Skeletal muscle tissue (tissue), 4 donors: Measurements from ENCODE around the gene SLC12A1. TPM values are rescaled to one million over a fixed set of nuclear protein-coding genes. Genes with fewer than 3 reads are reported as not detected.

Experiments used
- H3K27ac ChIP-seq: one replicate; pipeline ENCODE4 v1.7.0; 2013; ENCODE audit warnings: mild to moderate bottlenecking, low read depth, low read length, inconsistent platforms
- H3K27me3 ChIP-seq, 3 donors: one replicate each; pipeline ENCODE4 v1.7.0; 2013; ENCODE audit warnings: low read length in 3 of 3; ENCODE audit not compliant: control insufficient read depth in 3 of 3, insufficient read depth in 3 of 3
- H3K36me3 ChIP-seq, 3 donors: one replicate each; pipeline ENCODE4 v1.7.0; 2013; ENCODE audit warnings: low read length in 3 of 3; ENCODE audit not compliant: control insufficient read depth in 3 of 3, insufficient read depth in 3 of 3
- H3K4me1 ChIP-seq, 3 donors: one replicate each; pipeline ENCODE4 v1.7.0; 2013; ENCODE audit warnings: low read length in 3 of 3, mild to moderate bottlenecking in 3 of 3; ENCODE audit not compliant: control insufficient read depth in 3 of 3, insufficient read depth in 3 of 3
- H3K4me3 ChIP-seq, 3 donors: one replicate each; pipeline ENCODE4 v1.7.0; 2013; ENCODE audit warnings: low read length in 3 of 3
- H3K9ac ChIP-seq, 3 donors: one replicate each; pipeline ENCODE4 v1.7.0; 2013; ENCODE audit warnings: low read length in 3 of 3, mild to moderate bottlenecking in 3 of 3, moderate library complexity in 2 of 3, low read depth in 1 of 3
- H3K9me3 ChIP-seq, 3 donors: one replicate each; pipeline ENCODE4 v1.7.0; 2013; ENCODE audit warnings: low read length in 3 of 3; ENCODE audit not compliant: control insufficient read depth in 3 of 3
- total RNA-seq: library from RNA; depleted of rRNA; stranded (reverse); fragments of >200 nt; gene quantifications from one replicate; pipeline ENCODE4 v1.2.3, GENCODE V29; 2014
- donor health status: Osteomylitis.

SLC12A1 gene
- total RNA-seq, 1 donor from 2014 or later, result not detected

GRCh38 chr15:48297668-48298067 is 91.6 kb downstream of the SLC12A1 start:
- no peak overlapping the region for H3K4me3 ChIP-seq
- H3K27me3 ChIP-seq, result no peaks in the 10 kb centered on the region
- H3K36me3 ChIP-seq, result no peaks in the 10 kb centered on the region
- H3K4me1 ChIP-seq, result no peaks in the 10 kb centered on the region
- no peak overlapping the region for H3K9ac ChIP-seq
- H3K27ac ChIP-seq, result no peak overlapping the region
- no peaks in the 10 kb centered on the region for H3K9me3 ChIP-seq

GRCh38 chr15:48298914-48299313 is 92.8 kb downstream of the SLC12A1 start:
- H3K27me3 ChIP-seq, result no peaks in the 10 kb centered on the region
- H3K27ac ChIP-seq, result no peak overlapping the region
- H3K4me3 ChIP-seq, result no peak overlapping the region
- no peak overlapping the region for H3K9ac ChIP-seq
- H3K4me1 ChIP-seq, result no peaks in the 10 kb centered on the region
- H3K9me3 ChIP-seq, result no peaks in the 10 kb centered on the region
- H3K36me3 ChIP-seq, result no peaks in the 10 kb centered on the region

- no peak overlapping the region for H3K9ac ChIP-seq
- H3K4me1 ChIP-seq, result no peaks in the 10 kb centered on the region
- H3K4me3 ChIP-seq, result no peak overlapping the region
- no peaks in the 10 kb centered on the region for H3K9me3 ChIP-seq
- no peaks in the 10 kb centered on the region for H3K27me3 ChIP-seq
- H3K36me3 ChIP-seq, result no peaks in the 10 kb centered on the region
- H3K27ac ChIP-seq, result no peak overlapping the region
Observed at GRCh38 chr15:48300038-48300437, 93.9 kb downstream of the SLC12A1 start.

GRCh38 chr15:48304398-48304797 is 98.3 kb downstream of the SLC12A1 start:
- H3K27me3 ChIP-seq, result no peaks in the 10 kb centered on the region
- no peak overlapping the region for H3K4me3 ChIP-seq
- H3K36me3 ChIP-seq, result no peaks in the 10 kb centered on the region
- no peak overlapping the region for H3K9ac ChIP-seq
- no peak overlapping the region for H3K27ac ChIP-seq
- H3K9me3 ChIP-seq, result no peaks in the 10 kb centered on the region
- no peaks in the 10 kb centered on the region for H3K4me1 ChIP-seq

GRCh38 chr15:48306639-48307038 is 100.5 kb downstream of the SLC12A1 start:
- H3K27ac ChIP-seq, result no peak overlapping the region
- no peaks in the 10 kb centered on the region for H3K4me1 ChIP-seq
- no peak overlapping the region for H3K9ac ChIP-seq
- no peaks in the 10 kb centered on the region for H3K27me3 ChIP-seq
- H3K36me3 ChIP-seq, result no peaks in the 10 kb centered on the region
- no peaks in the 10 kb centered on the region for H3K9me3 ChIP-seq
- H3K4me3 ChIP-seq, result no peak overlapping the region

GRCh38 chr15:48307586-48307985 is 101.5 kb downstream of the SLC12A1 start:
- Histone ChIP-seq H3K9me3 (no peaks in the 10 kb centered on the region), H3K27ac (no peak overlapping the region), H3K27me3 (no peaks in the 10 kb centered on the region), H3K9ac (no peak overlapping the region), H3K4me3 (no peak overlapping the region), H3K4me1 (no peaks in the 10 kb centered on the region), H3K36me3 (no peaks in the 10 kb centered on the region)

- Histone ChIP-seq H3K27me3 (no peaks in the 10 kb centered on the region), H3K9ac (no peak overlapping the region), H3K9me3 (no peaks in the 10 kb centered on the region), H3K4me1 (no peaks in the 10 kb centered on the region), H3K36me3 (no peaks in the 10 kb centered on the region), H3K27ac (no peak overlapping the region), H3K4me3 (no peak overlapping the region)
Observed at GRCh38 chr15:48309740-48310139, 103.6 kb downstream of the SLC12A1 start.

GRCh38 chr15:48313216-48313615 is 107.1 kb downstream of the SLC12A1 start:
- Histone ChIP-seq H3K36me3 (no peaks in the 10 kb centered on the region), H3K27ac (no peak overlapping the region), H3K9ac (no peak overlapping the region), H3K4me3 (no peak overlapping the region), H3K4me1 (no peaks in the 10 kb centered on the region), H3K27me3 (no peaks in the 10 kb centered on the region), H3K9me3 (no peaks in the 10 kb centered on the region)

GRCh38 chr15:48315041-48315440 is 108.9 kb downstream of the SLC12A1 start:
- Histone ChIP-seq H3K4me1 (no peaks in the 10 kb centered on the region), H3K9ac (no peak overlapping the region), H3K4me3 (no peak overlapping the region), H3K27me3 (no peaks in the 10 kb centered on the region), H3K36me3 (no peaks in the 10 kb centered on the region), H3K27ac (no peak overlapping the region), H3K9me3 (no peaks in the 10 kb centered on the region)

- Histone ChIP-seq H3K27me3 (no peaks in the 10 kb centered on the region), H3K4me3 (no peak overlapping the region), H3K36me3 (no peaks in the 10 kb centered on the region), H3K9me3 (no peaks in the 10 kb centered on the region), H3K9ac (no peak overlapping the region), H3K27ac (no peak overlapping the region), H3K4me1 (no peaks in the 10 kb centered on the region)
Observed at GRCh38 chr15:48317221-48317620, 111.1 kb downstream of the SLC12A1 start.

GRCh38 chr15:48318131-48318530 is 112.0 kb downstream of the SLC12A1 start:
- Histone ChIP-seq H3K27ac (no peak overlapping the region), H3K9ac (no peak overlapping the region), H3K9me3 (no peaks in the 10 kb centered on the region), H3K4me1 (no peaks in the 10 kb centered on the region), H3K27me3 (no peaks in the 10 kb centered on the region), H3K36me3 (no peaks in the 10 kb centered on the region), H3K4me3 (no peak overlapping the region)
